Measurements from ENCODE around the gene ARHGEF12.

DNA sequence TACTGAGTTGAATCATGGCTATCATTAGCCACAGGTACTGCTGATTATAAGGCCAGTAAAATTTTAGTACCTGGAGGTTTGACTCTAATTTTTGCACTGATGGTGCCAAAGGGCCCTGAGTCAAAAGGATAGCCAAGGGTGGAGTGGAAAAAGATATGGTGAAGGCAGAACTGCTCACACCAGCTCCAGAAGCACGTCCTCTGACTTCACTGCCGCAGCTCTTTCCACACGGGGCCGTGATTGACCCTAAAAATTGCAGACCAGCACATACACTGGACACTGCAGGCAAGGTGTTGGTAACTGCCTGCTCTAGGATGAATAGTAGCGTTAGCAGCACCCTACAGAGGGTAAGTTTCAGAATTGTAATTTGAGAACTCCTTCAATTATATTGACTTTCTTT, 149.9 kb downstream of the ARHGEF12 start:
- TF ChIP-seq, protein P1, sequence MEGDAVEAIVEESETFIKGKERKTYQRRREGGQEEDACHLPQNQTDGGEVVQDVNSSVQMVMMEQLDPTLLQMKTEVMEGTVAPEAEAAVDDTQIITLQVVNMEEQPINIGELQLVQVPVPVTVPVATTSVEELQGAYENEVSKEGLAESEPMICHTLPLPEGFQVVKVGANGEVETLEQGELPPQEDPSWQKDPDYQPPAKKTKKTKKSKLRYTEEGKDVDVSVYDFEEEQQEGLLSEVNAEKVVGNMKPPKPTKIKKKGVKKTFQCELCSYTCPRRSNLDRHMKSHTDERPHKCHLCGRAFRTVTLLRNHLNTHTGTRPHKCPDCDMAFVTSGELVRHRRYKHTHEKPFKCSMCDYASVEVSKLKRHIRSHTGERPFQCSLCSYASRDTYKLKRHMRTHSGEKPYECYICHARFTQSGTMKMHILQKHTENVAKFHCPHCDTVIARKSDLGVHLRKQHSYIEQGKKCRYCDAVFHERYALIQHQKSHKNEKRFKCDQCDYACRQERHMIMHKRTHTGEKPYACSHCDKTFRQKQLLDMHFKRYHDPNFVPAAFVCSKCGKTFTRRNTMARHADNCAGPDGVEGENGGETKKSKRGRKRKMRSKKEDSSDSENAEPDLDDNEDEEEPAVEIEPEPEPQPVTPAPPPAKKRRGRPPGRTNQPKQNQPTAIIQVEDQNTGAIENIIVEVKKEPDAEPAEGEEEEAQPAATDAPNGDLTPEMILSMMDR (IDR thresholded peaks at IDR 0.05; ENCODE audit: insufficient read depth, low read length, poor library complexity, severe bottlenecking), result no peak
- no peak for TF ChIP-seq EZH2phosphoT487 (conservative IDR thresholded peaks at IDR 0.05; ENCODE audit: low read length)
